SHP77 treated with DMSO at 0.1 percent for 48 hours (cell line): ENCODE data around the gene OR56A1.

Experiments
- DNase-seq: peaks from one replicate; lab custom pipeline; 2025; lab: John Stamatoyannopoulos, UW

OR56A1 gene

GRCh38 chr11:5989203-5989602, 41.4 kb downstream of the OR56A1 start:
- no peak for DNase-seq

DNA sequence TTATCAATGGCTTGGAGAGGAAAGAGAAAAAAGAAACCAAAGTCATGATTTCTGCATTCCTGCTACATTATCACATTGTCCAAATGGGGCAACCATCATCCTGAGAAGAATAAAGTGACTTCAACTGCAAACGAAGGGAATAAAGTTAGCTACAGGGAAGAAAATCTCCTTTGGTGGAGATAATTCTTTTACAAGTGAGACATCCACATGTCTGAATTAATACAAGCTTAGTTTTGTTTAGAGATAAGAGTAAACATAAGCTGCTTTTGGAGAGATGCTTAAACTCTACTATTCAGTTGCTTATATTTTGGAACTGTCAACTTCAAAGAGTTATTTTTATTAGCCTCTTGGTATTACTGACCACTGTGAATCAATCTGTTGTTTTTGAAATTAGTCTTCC, 43.7 kb downstream of the OR56A1 start, which contains the start of gene OR52L1:
TSS of gene OR52L1 (minus strand) at position 101 of the 400 bp plus-strand sequence. CDS start at position 46, 55 bp downstream.
- DNase-seq = no peak

- no peak for DNase-seq
These were observed 47.1 kb downstream of the OR56A1 start for GRCh38 chr11:5983443-5983842.

DNA sequence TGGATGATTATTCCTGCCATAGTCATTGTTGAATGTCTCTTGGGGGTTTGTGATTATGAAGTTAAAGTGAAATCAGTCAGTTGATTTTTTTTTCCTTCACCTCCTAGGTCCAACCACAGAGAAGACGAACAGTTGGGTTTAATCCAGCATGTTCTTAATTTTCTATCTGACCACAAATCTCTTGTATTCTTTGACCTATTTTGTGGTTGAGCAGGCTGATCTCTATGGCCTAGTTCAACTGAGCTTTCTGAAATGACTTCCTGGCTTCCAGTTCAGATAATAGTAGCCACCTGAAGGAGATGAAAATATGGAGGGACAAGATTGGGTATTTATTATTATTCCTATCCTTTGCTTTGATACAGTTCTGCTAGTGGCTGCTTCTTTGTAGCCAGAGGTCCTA, 57.0 kb downstream of the OR56A1 start:
- DNase-seq = no peak
